ENCODE measurements around the gene SPAG4.

Gene SPAG4

DNA sequence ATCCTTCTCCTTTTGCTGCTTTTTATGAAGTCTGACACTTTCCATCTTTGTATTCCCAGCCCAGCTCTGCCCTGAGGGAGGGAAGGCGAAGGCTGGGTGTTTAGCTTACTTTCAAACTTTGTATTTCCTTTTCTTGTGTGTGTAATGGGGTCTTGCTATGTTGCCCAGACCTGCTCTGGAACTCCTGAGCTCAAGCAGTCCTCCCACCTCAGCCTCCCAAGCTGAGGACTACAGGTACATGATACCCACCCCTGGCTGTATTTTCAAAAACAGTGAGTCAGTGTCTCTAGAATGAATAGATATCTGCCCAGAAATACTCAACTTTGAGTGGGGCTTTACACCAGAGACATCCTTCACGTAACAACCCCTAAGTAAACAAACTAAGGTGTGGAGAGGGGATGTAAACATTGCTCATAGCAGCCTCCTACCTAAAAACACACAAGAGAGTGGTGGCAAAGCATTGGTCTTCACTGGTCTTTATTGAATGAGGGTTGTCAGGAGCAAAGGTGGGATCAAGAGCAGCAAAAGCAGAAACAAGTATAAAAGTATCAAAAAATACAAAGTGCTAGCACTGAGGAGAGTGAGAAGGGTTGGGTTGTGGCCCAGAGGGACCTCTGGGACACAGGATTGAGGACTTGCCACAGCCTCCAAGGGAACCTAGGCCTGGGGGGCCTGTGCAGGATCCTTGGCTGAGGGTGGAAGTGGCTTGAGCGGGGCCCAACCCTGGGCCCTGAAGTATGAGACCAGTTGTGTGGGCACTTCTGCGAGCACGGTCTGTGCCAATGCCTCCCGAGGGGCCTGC is 10.2 kb downstream of the SPAG4 start:
- H3K4me3 ChIP-seq (ENCODE audit: low read depth, low read length) = no peak overlapping the region
- POLR2A ChIA-PET = no interaction called here
- no peak for DNase-seq (ENCODE audit: low read depth, low spot score)
- CTCF ChIA-PET = interaction anchor here (0.9 kb wide), 1 partner anchor 114 kb away, joined by 3 read pairs; no protein-coding TSS in a partner anchor
- TF ChIP-seq CTCF (IDR thresholded peaks at IDR 0.05; ENCODE audit: insufficient read depth, low read length, missing control alignments) = no peak

DNA sequence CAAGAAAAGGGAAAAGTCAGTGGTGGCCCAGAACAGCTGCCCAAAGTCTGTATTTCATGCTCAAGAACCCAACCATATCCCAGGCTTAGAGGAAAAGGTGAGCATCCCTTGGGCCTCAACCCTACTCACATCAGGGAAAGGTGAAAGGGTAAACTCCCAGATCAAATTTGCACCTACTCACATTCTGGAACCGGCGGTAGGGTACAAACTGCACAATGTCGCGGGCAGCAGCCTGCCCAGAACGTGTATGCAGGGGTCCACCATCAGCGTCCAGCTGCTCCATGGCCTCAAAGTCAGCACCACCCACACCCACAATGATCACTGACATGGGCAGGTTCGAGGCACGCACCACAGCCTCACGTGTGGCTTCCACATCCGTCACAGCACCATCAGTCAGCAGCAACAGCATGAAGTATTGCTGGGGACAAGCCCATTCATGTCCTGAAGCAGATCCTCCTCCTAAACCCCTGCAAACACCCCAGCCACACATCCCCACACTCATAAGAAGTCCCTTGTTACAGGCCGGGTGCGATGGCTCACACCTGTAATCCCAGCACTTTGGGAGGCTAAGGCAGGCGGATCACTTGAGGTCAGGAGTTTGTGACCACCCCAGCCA is 10.9 kb downstream of the SPAG4 start:
- TF ChIP-seq CTCF (IDR thresholded peaks at IDR 0.05; ENCODE audit: insufficient read depth, low read length, missing control alignments) = no peak
- CTCF ChIA-PET = no interaction called here
- POLR2A ChIA-PET = no interaction called here
- H3K4me3 ChIP-seq (ENCODE audit: low read depth, low read length) = no peak overlapping the region
- no peak for DNase-seq (ENCODE audit: low read depth, low spot score)

- no peak overlapping the region for H3K4me3 ChIP-seq (ENCODE audit: low read depth, low read length)
- ChIA-PET POLR2A (no interaction called here), CTCF (interaction anchor here (1.0 kb wide), 1 partner anchor 8 kb away, joined by 5 read pairs; no protein-coding TSS in a partner anchor)
- no peak for TF ChIP-seq CTCF (IDR thresholded peaks at IDR 0.05; ENCODE audit: insufficient read depth, low read length, missing control alignments)
- DNase-seq (ENCODE audit: low read depth, low spot score) = no peak
Observed at GRCh38 chr20:35627121-35627520, 11.5 kb downstream of the SPAG4 start.

GRCh38 chr20:35629427-35630145 is 14.0 kb downstream of the SPAG4 start:
- no peak overlapping the region for H3K4me3 ChIP-seq (ENCODE audit: low read depth, low read length)
- no peak for TF ChIP-seq CTCF (IDR thresholded peaks at IDR 0.05; ENCODE audit: insufficient read depth, low read length, missing control alignments)
- DNase-seq (ENCODE audit: low read depth, low spot score) = no peak
- CTCF ChIA-PET = interaction anchor here (3.3 kb wide), 1 partner anchor 10 kb away, joined by 18 read pairs; no protein-coding TSS in a partner anchor
- POLR2A ChIA-PET = no interaction called here

GRCh38 chr20:35630636-35631035 is 15.0 kb downstream of the SPAG4 start:
- no peak for DNase-seq (ENCODE audit: low read depth, low spot score)
- TF ChIP-seq CTCF (IDR thresholded peaks at IDR 0.05; ENCODE audit: insufficient read depth, low read length, missing control alignments) = no peak
- no peak overlapping the region for H3K4me3 ChIP-seq (ENCODE audit: low read depth, low read length)
- ChIA-PET POLR2A (interaction anchor here (0.9 kb wide), 1 partner anchor 11 kb away, joined by 3 read pairs; no protein-coding TSS in a partner anchor), CTCF (interaction anchor here (3.3 kb wide), 1 partner anchor 11 kb away, joined by 18 read pairs; no protein-coding TSS in a partner anchor)

All from AG04449 (cell line).